NCI-H526 treated with DMSO at 0.1 percent for 48 hours (cell line): Measurements from ENCODE around the gene PRDM16.

Experiments used
- DNase-seq: peaks from one replicate; lab custom pipeline; 2025; lab: John Stamatoyannopoulos, UW

Gene PRDM16

DNA sequence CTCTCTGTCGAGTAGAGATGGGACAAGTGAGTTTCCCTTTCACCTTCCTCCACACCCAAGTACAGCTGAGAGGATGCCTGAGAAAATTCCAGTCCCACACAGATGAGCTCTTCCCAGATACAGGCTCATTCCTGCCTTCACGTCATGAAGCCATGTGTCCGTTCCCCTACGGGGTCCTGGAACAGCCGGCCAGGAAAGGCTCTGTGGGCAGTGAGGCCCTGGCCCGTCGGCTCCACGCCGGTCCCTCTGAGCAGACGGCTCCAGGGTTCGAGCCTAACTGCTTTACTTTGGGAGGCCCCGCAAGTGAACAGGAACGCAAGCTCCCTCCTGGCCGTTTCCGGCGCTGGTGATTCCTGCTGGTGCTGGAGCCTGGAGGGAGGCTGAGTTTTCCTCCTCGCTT lies 328.3 kb downstream of the PRDM16 start:
- DNase-seq = no peak

- DNase-seq = no peak
Measured at GRCh38 chr1:3398396-3399140, 329.6 kb downstream of the PRDM16 start.

DNA sequence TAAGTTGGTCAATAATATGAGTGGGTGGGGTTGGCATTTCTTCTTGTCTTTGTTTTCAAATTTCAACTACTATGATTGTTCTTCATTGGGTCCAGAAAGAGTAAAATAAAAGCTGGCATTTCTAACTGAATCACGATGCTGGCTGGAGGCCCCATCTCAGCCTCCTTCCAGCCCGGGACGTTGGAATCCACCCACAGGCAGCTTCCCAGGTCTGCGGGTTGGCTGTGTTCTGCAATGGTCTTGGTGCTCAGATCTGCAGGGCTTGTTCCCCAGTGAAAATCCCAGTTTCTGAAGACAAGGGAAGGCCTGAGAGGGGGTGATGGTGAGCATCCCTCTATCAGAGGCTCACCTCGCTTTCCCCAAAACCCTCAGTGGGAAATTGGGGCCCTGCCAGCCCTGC lies 330.7 kb downstream of the PRDM16 start:
- DNase-seq = no peak

- DNase-seq = no peak
Measured at GRCh38 chr1:3401585-3402257, 332.7 kb downstream of the PRDM16 start.

- DNase-seq = no peak
Measured at GRCh38 chr1:3402258-3403010, 333.4 kb downstream of the PRDM16 start.

GRCh38 chr1:3403011-3403345 lies 334.0 kb downstream of the PRDM16 start:
- no peak for DNase-seq

DNA sequence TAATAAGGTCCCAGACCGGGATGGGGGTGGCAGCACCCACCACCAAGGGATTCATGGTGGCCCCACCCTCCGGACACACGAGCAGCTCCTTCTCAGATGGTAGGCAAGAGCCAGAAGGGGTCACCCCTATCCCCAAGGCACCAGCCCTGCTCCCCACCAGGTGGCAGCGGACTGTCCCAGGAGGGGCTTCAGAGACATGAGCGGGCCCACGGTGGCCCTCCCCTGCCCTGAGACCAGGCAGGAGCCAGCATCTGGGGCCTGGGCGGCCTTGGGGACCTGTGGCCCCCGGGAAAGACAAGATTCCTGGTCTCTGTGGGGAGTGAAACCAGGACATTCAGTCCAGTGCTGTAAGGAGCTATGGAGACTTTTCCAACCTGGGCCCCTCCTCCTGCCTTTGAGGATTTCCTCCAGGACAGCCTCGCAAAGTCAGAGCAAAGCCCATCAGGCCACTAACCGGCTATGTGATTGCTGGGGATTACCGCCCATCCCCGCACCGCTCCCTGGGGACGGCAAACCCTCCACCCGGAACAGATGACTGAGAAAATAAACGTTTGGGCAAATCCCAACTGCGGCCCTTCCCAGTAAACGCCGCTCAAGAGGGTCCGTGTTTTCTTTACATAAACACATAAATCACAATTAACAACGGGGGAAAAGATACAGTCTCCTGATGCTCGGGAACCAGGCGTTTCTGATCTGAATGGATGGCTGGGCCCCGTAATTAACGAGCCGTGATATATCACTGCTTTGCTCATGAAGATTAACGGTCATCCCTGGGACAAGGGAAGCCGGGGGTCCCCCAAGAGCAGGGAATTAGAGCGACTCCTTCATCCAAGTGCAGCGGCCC lies 334.6 kb downstream of the PRDM16 start:
- no peak for DNase-seq

GRCh38 chr1:3404301-3404700 lies 335.3 kb downstream of the PRDM16 start:
- no peak for DNase-seq

- DNase-seq = no peak
Measured at GRCh38 chr1:3404801-3405200, 335.8 kb downstream of the PRDM16 start.

- no peak for DNase-seq
Measured at GRCh38 chr1:3405491-3405890, 336.5 kb downstream of the PRDM16 start.

DNA sequence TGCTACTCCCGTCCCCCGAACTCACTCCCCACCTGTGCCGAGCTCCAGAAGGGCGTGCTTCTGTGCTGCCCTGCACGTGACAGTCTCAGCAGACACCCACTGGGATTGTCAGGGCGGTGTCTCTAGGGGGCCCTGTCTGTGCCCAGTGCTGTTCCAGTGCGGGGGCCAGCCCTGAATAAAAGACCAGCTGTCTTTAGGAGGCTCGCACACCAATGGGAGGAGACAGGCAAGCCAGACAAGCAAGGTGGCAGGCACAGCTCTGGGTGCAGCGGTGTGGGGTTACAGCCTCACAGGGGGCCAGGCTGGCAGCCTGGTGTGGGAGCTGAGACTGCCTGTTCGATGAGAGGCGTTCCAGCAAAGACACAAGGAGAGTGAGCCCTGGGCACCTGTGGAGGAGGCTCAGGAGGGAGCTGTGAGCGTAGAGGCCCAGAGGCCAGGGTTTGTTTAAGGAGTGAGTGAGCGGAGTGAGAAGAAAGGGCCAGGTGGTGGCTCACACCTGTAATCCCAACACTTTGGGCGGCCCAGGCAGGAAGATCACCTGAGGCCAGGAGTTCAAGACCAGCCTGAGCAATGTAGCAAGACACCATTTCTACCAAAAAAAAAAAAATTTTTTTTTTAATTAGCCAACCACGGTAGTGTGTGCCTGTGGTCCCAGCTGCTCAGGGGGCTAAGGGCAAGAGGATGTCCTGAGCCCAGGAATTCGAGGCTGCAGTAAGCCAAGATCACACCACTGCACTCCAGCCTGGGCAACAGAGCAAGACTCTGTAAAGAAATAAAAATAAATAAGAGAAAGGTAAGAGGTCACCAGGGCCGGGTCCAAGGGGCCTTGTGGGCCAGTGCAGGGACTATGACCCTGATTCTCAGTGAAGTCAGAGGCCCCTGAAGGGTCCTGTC lies 337.2 kb downstream of the PRDM16 start:
- DNase-seq = no peak

DNA sequence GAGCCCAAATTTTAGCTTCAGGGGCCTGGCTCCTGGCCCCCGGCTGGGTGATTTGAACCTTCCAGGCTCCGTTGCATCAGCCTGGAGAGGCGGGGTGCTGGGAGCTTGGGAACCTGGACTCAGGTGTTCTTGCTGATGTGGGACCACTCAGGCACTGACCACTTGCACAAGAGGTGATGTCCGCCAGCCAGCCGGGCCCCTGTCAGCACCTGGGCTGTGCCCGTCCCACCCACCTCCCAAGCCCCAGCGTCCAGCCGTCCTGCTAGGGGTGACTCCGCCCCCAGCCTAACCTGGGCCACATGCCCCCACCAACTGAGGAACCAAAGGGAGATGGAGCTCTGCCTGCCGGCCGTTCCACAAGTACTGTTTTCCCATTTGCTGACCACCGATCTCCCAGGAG lies 338.0 kb downstream of the PRDM16 start:
- DNase-seq = no peak

GRCh38 chr1:3408751-3409266 lies 339.8 kb downstream of the PRDM16 start:
- no peak for DNase-seq

- no peak for DNase-seq
Measured at GRCh38 chr1:3409366-3410141, 340.6 kb downstream of the PRDM16 start.

- DNase-seq = no peak
Measured at GRCh38 chr1:3410142-3410925, 341.3 kb downstream of the PRDM16 start.

DNA sequence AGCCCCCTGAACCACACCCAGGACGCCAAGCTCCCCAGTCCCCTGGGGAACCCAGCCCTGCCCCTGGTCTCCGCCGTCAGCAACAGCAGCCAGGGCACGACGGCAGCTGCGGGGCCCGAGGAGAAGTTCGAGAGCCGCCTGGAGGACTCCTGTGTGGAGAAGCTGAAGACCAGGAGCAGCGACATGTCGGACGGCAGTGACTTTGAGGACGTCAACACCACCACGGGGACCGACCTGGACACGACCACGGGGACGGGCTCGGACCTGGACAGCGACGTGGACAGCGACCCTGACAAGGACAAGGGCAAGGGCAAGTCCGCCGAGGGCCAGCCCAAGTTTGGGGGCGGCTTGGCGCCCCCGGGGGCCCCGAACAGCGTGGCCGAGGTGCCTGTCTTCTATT lies 342.8 kb downstream of the PRDM16 start:
- no peak for DNase-seq

- DNase-seq = no peak
Measured at GRCh38 chr1:3412376-3412775, 343.4 kb downstream of the PRDM16 start.

GRCh38 chr1:3413975-3414710 lies 345.1 kb downstream of the PRDM16 start:
- DNase-seq = no peak
